WTC11 (cell line): ENCODE measurements around the gene DLL1.

Experiments used
- ATF3 ChIP-seq: sonication (generic); formaldehyde crosslinking; conservative IDR thresholded peaks from 2 replicates; pipeline ENCODE4 v1.8.1; 2022; ENCODE audit warnings: mild to moderate bottlenecking, missing genetic modification reagents
- CBFB ChIP-seq: sonication (generic); formaldehyde crosslinking; IDR thresholded peaks from 2 replicates; pipeline ENCODE4 v1.8.1; 2022; ENCODE audit warnings: mild to moderate bottlenecking, low read depth, missing genetic modification reagents
- CTCF ChIP-seq: fragments of 200-600 bp; IDR thresholded peaks from 2 replicates; pipeline ENCODE4 v1.8.0; 2022; ENCODE audit warnings: antibody characterized with exemption
- JUN ChIP-seq: sonication (generic); formaldehyde crosslinking; IDR thresholded peaks from 2 replicates; pipeline ENCODE4 v1.8.0; 2023; ENCODE audit warnings: mild to moderate bottlenecking, missing genetic modification reagents
- MAX ChIP-seq: sonication (generic); formaldehyde crosslinking; IDR thresholded peaks from 2 replicates; pipeline ENCODE4 v1.8.0; 2022; ENCODE audit warnings: mild to moderate bottlenecking, missing genetic modification reagents
- USF2 ChIP-seq: sonication (generic); formaldehyde crosslinking; IDR thresholded peaks from 2 replicates; pipeline ENCODE4 v1.8.1; 2023; ENCODE audit warnings: mild to moderate bottlenecking, missing genetic modification reagents, moderate library complexity

- no peak for TF ChIP-seq CTCF
- TF ChIP-seq CBFB = no peak
- no peak for TF ChIP-seq MAX
- no peak for TF ChIP-seq USF2 (CRISPR knock-in tag)
- no peak for TF ChIP-seq ATF3
- no peak for TF ChIP-seq JUN
Measured at GRCh38 chr6:170261643-170262488, 29.0 kb downstream of the DLL1 start.
